Liver (tissue), 3 donors: ENCODE data around the gene ATP5PF.
"Not testable (repeated sequence)": the region's sequence is repeated elsewhere in the genome, so short reads cannot be mapped to it uniquely, and the experiment has no call there.

ENCODE experiments used
- ATF3 ChIP-seq: IDR thresholded peaks from 2 replicates; pipeline ENCODE4 v1.6.1; 2016; ENCODE audit warnings: antibody characterized with exemption
- FOXA1 ChIP-seq: IDR thresholded peaks from 2 replicates; pipeline ENCODE4 v1.6.1; 2016; ENCODE audit warnings: antibody characterized with exemption
- GABPA ChIP-seq, 2 donors: IDR thresholded peaks in 1 of 2; conservative IDR thresholded peaks in 1 of 2; 2 replicates each; pipeline ENCODE4 v1.6.1; 2016; ENCODE audit warnings: antibody characterized with exemption in 2 of 2, mild to moderate bottlenecking in 1 of 2, moderate library complexity in 1 of 2
- HNF4A ChIP-seq, 2 donors: conservative IDR thresholded peaks; 2 replicates each; pipeline ENCODE4 v1.6.1; 2016; ENCODE audit warnings: antibody characterized with exemption in 2 of 2, mild to moderate bottlenecking in 2 of 2
- JUND ChIP-seq, 2 donors: IDR thresholded peaks; 2 replicates each; pipeline ENCODE4 v1.6.1; 2016; ENCODE audit warnings: antibody characterized with exemption in 2 of 2
- NR2F2 ChIP-seq: IDR thresholded peaks from 2 replicates; pipeline ENCODE4 v1.6.1; 2016; ENCODE audit warnings: antibody characterized with exemption
- RAD21 ChIP-seq, 2 donors: IDR thresholded peaks; 2 replicates each; pipeline ENCODE4 v1.6.1; 2016; ENCODE audit warnings: antibody characterized with exemption in 2 of 2, mild to moderate bottlenecking in 2 of 2
- RXRA ChIP-seq, 2 donors: IDR thresholded peaks; 2 replicates each; pipeline ENCODE4 v1.6.1; 2017 to 2018; ENCODE audit warnings: antibody characterized with exemption in 2 of 2, mild to moderate bottlenecking in 1 of 2
- SP1 ChIP-seq: IDR thresholded peaks from 2 replicates; pipeline ENCODE4 v1.6.1; 2018; ENCODE audit warnings: antibody characterized with exemption, mild to moderate bottlenecking
- TAF1 ChIP-seq: conservative IDR thresholded peaks from 2 replicates; pipeline ENCODE4 v1.6.1; 2016; ENCODE audit warnings: antibody characterized with exemption, mild to moderate bottlenecking
- YY1 ChIP-seq: IDR thresholded peaks from 2 replicates; pipeline ENCODE4 v1.6.1; 2016; ENCODE audit warnings: antibody characterized with exemption, mild to moderate bottlenecking
- TF ChIP-seq, protein P1 (sequence below): fragments of 150-350 bp; IDR thresholded peaks from 2 replicates; pipeline ENCODE4 v1.5.1; 2017; ENCODE audit warnings: improper control_type of control experiment, low read depth, low read length; ENCODE audit not compliant: missing input control
- TF ChIP-seq, protein P2 (sequence below): IDR thresholded peaks from 2 replicates; pipeline ENCODE4 v1.6.1; 2016; ENCODE audit warnings: antibody characterized with exemption
- donor health status: healthy.
- donor health status: healthy.

DNA sequence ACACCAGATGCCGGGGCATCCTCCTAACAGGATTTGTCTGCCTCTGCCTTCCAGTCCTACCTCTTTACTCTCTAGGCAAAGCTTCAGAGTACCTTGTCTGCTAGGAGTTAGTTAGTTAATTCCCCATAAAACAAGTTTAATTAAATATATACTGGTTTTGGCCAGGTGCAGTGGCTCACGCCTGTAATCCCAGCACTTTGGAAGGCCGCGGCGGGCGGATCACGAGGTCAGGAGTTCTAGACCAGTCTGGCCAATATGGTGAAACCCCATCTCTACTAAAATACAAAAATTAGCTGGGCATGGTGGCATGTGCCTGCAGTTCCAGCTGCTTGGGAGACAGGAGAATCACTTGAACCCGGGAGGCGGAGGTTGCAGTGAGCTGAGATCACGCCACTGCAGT is 20.6 kb downstream of the ATP5PF start:
- TF ChIP-seq ATF3; GABPA (IDR thresholded peaks at IDR 0.05 in 1 of 2, conservative IDR thresholded peaks at IDR 0.05 in 1 of 2); TAF1; FOXA1; JUND (IDR thresholded peaks at IDR 0.05); SP1; RXRA (IDR thresholded peaks at IDR 0.05); YY1; NR2F2; HNF4A (conservative IDR thresholded peaks at IDR 0.05); RAD21 (IDR thresholded peaks at IDR 0.05): not testable (repeated sequence)
- TF ChIP-seq, protein P1, sequence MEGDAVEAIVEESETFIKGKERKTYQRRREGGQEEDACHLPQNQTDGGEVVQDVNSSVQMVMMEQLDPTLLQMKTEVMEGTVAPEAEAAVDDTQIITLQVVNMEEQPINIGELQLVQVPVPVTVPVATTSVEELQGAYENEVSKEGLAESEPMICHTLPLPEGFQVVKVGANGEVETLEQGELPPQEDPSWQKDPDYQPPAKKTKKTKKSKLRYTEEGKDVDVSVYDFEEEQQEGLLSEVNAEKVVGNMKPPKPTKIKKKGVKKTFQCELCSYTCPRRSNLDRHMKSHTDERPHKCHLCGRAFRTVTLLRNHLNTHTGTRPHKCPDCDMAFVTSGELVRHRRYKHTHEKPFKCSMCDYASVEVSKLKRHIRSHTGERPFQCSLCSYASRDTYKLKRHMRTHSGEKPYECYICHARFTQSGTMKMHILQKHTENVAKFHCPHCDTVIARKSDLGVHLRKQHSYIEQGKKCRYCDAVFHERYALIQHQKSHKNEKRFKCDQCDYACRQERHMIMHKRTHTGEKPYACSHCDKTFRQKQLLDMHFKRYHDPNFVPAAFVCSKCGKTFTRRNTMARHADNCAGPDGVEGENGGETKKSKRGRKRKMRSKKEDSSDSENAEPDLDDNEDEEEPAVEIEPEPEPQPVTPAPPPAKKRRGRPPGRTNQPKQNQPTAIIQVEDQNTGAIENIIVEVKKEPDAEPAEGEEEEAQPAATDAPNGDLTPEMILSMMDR: not testable (repeated sequence)
- TF ChIP-seq, protein P2, sequence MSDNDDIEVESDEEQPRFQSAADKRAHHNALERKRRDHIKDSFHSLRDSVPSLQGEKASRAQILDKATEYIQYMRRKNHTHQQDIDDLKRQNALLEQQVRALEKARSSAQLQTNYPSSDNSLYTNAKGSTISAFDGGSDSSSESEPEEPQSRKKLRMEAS: not testable (repeated sequence)
